HepG2 (cell line): Measurements from ENCODE around the gene SNAPIN. TPM values are rescaled to one million over a fixed set of nuclear protein-coding genes. Genes with fewer than 3 reads are reported as not detected.

Experiments used
- CCAR2 ChIP-seq: fragments of 200-400 bp; formaldehyde crosslinking; optimal IDR thresholded peaks from 2 replicates; pipeline ENCODE3; 2018; ENCODE audit warnings: low read depth, mild to moderate bottlenecking, low read length, moderate library complexity
- CCDC6 ChIP-seq: sonication (generic); formaldehyde crosslinking; IDR thresholded peaks from 2 replicates; pipeline ENCODE4 v1.8.1; 2022; ENCODE audit warnings: mild to moderate bottlenecking, missing genetic modification reagents, moderate library complexity
- E2F5 ChIP-seq: sonication (generic); formaldehyde crosslinking; conservative IDR thresholded peaks from 2 replicates; pipeline ENCODE4 v1.4.0; 2020; ENCODE audit warnings: missing genetic modification reagents
- ERF ChIP-seq: IDR thresholded peaks from 2 replicates; pipeline ENCODE4 v1.6.1; 2018; ENCODE audit warnings: missing biosample characterization, missing genetic modification reagents
- HES4 ChIP-seq: sonication (generic); formaldehyde crosslinking; IDR thresholded peaks from 2 replicates; pipeline ENCODE4 v1.9.0; 2021; ENCODE audit warnings: mild to moderate bottlenecking, missing genetic modification reagents, borderline replicate concordance
- IRF1 ChIP-seq: sonication (generic); formaldehyde crosslinking; IDR thresholded peaks from 2 replicates; pipeline ENCODE4 v1.4.0; 2020; ENCODE audit warnings: low read depth, mild to moderate bottlenecking, missing genetic modification reagents
- KLF6 ChIP-seq: IDR thresholded peaks from 2 replicates; pipeline ENCODE4 v1.8.0; 2016; ENCODE audit warnings: missing biosample characterization, missing genetic modification reagents
- MLX ChIP-seq: IDR thresholded peaks from 2 replicates; pipeline ENCODE4 v1.6.1; 2016
- NFE2L2 ChIP-seq: fragments of 150-350 bp; IDR thresholded peaks from 2 replicates; pipeline ENCODE4 v1.6.1; 2014; ENCODE audit warnings: low read length
- SMC3 ChIP-seq: IDR thresholded peaks from 2 replicates; pipeline ENCODE4 v1.6.1; 2011; ENCODE audit warnings: low read length, improper control_type of control experiment
- ZFP91 ChIP-seq: sonication (generic); formaldehyde crosslinking; IDR thresholded peaks from 2 replicates; pipeline ENCODE4 v1.9.0; 2022; ENCODE audit warnings: missing genetic modification reagents, mild to moderate bottlenecking, borderline replicate concordance
- ZNF3 ChIP-seq: IDR thresholded peaks from 2 replicates; pipeline ENCODE4 v1.7.0; 2017; ENCODE audit warnings: inconsistent platforms
- ZNF407 ChIP-seq: sonication (generic); formaldehyde crosslinking; IDR thresholded peaks from one replicate; pipeline ENCODE4 v1.5.1; 2020; ENCODE audit warnings: mild to moderate bottlenecking, missing genetic modification reagents; ENCODE audit errors: not compliant biosample characterization
- ZNF510 ChIP-seq: sonication (generic); formaldehyde crosslinking; IDR thresholded peaks from 2 replicates; pipeline ENCODE4 v1.4.0; 2020; ENCODE audit warnings: low read depth, mild to moderate bottlenecking, missing genetic modification reagents
- ZNF614 ChIP-seq: IDR thresholded peaks from 2 replicates; pipeline ENCODE4 v1.6.1; 2018; ENCODE audit warnings: missing biosample characterization, missing genetic modification reagents, inconsistent platforms, borderline replicate concordance
- ZNF891 ChIP-seq: sonication (generic); formaldehyde crosslinking; IDR thresholded peaks from 2 replicates; pipeline ENCODE4 v1.5.0; 2020; ENCODE audit warnings: mild to moderate bottlenecking, missing genetic modification reagents
- ZSCAN30 ChIP-seq: sonication (generic); formaldehyde crosslinking; IDR thresholded peaks from 2 replicates; pipeline ENCODE4 v1.5.0; 2020; ENCODE audit warnings: mild to moderate bottlenecking, missing genetic modification reagents
- polyA plus RNA-seq, 8 experiments: library from polyadenylated mRNA; depleted of rRNA in 3 of 8; stranded (reverse) in 7 of 8; unstranded in 1 of 8; fragments of >200 nt; fragmentation: Illumina TruSeq in 4 of 8; extraction: Trizol in 4 of 8; gene quantifications; 2 replicates each; pipeline versions ENCODE4 v1.2.1 to v1.2.3, GENCODE V29; 2011 to 2016; ENCODE audit warnings: low read depth in 4 of 8, missing spikeins in 1 of 8, mixed read lengths in 1 of 8; ENCODE audit not compliant: insufficient read depth in 1 of 8
- total RNA-seq, 5 experiments: library from RNA; depleted of rRNA; stranded (reverse); fragments of >200 nt; fragmentation: Illumina TruSeq; extraction: Trizol; gene quantifications; 2 replicates each; pipeline ENCODE4 v1.2.3, GENCODE V29; 2016; ENCODE audit warnings: low read depth in 1 of 5

The SNAPIN gene
- total and polyA plus RNA-seq, 2 of the 13 experiments (the other 11 are each of a cell fraction or from before 2014, with no cell fraction given) = 23.9 to 25.7 TPM

- TF ChIP-seq ERF (CRISPR knock-in tag) = 0 out of 2 replicates have a peak, but pooled peaks have one; percentile 34
- TF ChIP-seq E2F5 (CRISPR knock-in tag) = no peak; the same call in 1 of the 2 replicates
- 0 out of 2 replicates have a peak, but pooled peaks have one; percentile 41 for TF ChIP-seq ZNF510 (CRISPR knock-in tag)
- TF ChIP-seq NFE2L2 = no peak
- no peak for TF ChIP-seq CCAR2
- no peak for TF ChIP-seq HES4 (CRISPR knock-in tag)
- peak; percentile 90 for TF ChIP-seq ZNF891
- peak; percentile 68; the same call in 1 of the 2 replicates for TF ChIP-seq ZFP91 (CRISPR knock-in tag)
- no peak for TF ChIP-seq ZNF3 (CRISPR knock-in tag)
- no peak for TF ChIP-seq SMC3
- no peak for TF ChIP-seq MLX (CRISPR knock-in tag)
- no peak for TF ChIP-seq ZNF614 (CRISPR knock-in tag)
- no peak for TF ChIP-seq ZNF407 (CRISPR knock-in tag)
- no peak for TF ChIP-seq ZSCAN30 (CRISPR knock-in tag)
- no peak for TF ChIP-seq CCDC6 (CRISPR knock-in tag)
- TF ChIP-seq IRF1 (CRISPR knock-in tag) = no peak
- TF ChIP-seq KLF6 = peak; percentile 54; the same call in 1 of the 2 replicates
Observed at GRCh38 chr1:153658400-153659174, at the start of gene SNAPIN (continued).
